ENCODE results near the gene MAJIN. TPM values are rescaled to one million over a fixed set of nuclear protein-coding genes. Genes with fewer than 3 reads are reported as not detected.

MAJIN gene
- total RNA-seq, 1 experiment from 2014 or later, result not detected

DNA sequence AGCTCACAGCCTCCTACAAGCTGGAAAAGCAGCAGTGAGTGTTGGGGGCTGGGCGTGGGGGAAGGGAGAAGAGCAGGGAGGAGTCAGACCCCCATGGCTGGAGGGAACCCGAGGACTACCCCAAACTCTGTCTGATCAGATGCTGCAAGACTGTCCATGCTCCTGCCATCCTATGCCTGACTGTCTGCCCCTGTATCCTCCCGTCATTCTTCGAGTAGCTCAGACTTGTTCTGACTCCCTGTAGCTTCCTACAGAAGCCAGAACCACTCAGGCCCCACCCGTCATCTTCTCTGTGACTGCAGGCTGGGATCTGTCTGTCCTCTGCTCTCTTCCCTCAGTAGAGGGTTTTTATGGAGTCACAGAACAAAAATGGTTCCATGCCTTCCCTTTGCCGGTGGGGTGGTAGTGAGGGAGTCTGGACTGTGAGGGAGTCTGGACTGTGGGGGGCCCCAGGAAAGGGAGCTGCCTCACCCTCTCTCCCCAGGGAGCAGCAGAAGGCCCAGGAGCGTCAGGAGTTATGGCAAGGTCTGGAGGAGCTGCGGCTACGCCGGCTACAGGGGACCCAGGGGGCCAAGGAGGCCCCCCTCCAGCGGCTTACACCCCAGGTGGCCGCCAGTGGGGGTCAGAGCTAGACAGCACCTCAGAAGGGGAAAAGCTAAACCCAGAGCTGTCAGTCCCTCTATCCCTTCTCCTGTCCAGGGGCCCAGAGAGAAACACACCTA is 38.5 kb downstream of the MAJIN start:
- no peak for DNase-seq (ENCODE audit: low read depth)

DNA sequence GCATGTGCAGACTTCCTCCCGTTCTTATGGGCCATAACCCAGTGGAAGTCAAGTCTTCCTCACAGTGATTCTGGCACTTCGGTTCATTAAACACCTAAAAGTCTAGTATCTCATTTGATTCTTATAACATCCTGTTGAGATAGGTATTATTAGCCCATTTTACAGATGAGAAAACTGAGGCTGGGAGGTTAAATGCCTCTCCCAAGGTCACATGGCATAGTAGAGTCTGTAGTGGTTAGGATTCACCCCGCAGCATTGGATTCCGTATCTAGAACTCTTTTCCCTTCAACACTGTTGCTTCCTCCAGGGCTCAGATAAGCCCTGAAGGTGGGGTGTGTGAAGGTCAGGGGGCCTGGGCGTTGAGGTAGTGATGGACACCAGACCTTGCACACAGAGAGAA is 39.6 kb downstream of the MAJIN start:
- no peak for DNase-seq (ENCODE audit: low read depth)

DNA sequence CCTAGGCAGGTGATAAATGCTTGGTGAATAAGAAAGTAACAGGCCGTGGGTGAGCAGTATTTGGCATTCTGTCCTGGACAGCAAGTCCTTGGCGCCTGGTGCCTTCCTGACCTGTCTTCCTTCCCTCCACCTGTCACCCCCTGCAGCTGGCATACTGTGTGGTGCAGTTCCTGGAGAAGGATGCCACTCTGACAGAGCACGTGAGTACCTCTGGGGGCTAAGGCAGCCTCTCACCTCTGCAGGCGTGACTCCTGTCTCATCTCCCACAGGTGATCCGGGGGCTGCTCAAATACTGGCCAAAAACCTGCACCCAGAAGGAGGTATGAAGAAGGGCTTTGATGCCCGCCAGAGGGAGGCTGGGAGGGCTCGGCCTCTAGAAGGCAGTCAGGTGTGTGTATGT is 40.6 kb downstream of the MAJIN start:
- DNase-seq (ENCODE audit: low read depth), result no peak

DNA sequence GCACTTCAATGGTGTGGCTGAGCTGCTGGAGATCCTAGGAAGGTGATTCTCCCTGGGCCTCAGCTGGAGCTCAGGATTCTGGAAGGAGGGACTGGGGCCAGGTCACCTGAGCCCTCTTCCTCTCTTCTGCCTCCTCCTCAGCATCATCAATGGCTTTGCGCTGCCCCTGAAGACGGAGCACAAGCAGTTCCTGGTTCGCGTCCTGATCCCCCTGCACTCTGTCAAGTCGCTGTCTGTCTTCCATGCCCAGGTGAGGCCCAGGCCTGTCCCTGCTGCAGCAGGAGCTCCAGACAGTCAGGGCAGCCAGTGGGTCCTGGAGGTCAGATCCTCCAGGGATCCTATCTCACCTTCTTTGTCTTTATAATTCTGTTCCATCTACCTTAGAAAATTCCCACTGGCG is 41.6 kb downstream of the MAJIN start:
- no peak for DNase-seq (ENCODE audit: low read depth)

DNA sequence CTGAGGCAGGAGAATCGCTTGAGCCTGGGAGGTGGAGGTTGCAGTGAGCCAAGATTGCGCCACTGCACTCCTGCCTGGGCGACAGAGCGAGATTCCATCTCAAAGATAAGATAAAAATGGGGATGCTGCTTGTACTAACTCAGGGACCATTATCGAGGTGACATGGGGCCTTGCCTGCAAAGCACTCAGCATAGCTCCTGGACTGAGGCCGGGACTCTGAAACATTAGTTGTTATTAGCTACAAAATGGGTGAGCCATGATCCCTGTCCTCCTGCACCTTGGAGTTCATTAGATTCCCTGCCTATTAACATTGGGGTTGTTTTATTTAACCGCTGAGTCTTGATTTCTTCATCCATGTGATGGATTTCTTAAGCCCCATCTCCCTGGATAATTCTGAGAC is 42.3 kb downstream of the MAJIN start:
- DNase-seq (ENCODE audit: low read depth), result no peak

DNA sequence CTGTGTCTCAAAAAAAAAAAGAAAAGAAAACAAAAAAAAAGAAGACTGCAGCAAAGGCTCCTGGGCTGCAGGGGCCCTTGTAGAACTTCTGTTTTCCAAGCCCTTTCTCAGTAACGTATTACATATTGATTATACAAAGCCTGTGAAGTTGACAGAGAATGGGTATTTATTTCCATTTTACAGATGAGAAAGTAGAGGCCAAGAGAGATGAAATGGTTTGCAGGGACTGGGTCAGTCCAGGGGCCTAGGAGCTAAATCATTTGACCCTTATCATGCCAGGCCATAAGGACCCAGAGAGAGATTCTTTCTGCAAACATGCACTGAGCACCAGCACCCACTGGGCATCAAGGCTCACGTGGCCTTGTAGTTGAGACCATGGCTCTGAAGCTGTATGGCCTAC is 43.0 kb downstream of the MAJIN start:
- DNase-seq (ENCODE audit: low read depth), result no peak

DNA sequence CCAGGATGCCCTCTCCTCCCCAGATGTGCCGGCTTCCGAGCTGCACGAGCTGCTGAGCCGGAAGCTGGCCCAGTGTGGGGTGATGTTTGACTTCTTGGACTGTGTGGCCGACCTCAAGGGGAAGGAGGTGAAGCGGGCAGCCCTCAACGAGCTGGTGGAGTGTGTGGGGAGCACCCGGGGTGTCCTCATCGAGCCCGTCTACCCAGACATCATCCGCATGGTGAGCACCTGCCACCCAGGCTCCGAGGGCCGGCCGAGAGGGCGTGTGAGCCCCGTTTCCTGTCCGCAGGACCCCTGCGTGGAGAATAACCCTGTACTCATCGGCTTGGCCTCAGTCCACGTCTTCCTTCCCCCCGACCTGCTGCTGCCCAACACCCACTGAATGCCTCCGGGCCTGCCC is 45.2 kb downstream of the MAJIN start:
- no peak for DNase-seq (ENCODE audit: low read depth)

DNA sequence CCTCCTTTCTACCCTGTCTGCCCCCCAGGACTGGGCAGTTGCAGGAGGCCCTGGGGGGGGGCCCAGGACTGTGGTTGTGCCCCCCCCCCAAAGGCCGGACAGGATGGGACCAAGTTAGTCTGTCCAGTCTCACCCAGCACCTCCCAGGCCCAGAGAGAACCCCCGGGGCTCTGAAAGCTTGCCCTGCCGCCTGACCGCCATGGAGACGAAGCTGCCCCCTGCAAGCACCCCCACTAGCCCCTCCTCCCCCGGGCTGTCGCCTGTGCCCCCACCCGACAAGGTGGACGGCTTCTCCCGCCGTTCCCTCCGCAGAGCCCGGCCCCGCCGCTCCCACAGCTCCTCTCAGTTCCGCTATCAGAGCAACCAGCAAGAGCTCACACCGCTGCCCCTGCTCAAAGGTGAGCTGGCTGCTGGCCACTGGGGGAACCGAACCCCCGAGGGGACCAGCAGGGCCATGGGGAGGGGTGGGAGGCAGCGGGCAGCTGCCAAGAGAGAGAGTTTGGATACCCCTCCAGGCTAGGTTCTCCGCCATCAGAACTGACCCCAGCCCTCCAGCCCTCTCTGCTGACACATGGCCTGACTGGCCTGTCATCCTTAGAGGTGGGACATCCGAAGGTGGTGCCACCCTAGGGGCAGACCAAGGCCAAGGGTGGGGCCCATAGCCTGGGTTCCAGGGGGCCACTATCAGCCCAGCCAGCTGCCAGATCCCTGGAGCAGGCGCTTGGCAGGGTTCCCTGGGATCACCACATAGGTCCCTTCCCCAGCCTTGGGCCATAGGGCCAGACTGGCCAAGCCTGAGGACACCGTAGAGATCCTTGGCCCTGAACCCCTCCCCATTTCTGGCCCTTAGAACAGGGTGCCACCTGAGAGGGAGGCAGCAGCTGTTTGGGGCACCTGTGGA is 46.1 kb downstream of the MAJIN start:
- no peak for DNase-seq (ENCODE audit: low read depth)

DNA sequence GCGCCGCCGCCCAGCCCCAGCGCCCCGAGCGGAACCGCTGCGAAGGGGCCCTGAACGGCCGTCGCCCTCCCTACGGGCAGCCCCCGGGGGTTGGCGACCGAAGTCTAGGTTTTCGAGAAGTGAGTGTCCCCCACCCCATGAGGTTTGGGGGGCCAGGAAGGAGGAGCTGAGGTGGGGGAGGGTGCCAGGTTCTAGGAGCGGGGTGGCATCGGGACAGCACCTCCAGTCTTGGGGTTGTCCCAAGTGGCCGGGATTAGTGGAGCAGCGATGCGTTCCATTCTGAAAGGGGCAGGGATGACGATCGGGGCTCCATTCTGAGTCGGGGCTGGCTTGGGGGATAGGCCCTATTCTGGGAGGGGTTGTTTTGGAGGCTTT is 47.0 kb downstream of the MAJIN start:
- DNase-seq (ENCODE audit: low read depth), result no peak

DNA sequence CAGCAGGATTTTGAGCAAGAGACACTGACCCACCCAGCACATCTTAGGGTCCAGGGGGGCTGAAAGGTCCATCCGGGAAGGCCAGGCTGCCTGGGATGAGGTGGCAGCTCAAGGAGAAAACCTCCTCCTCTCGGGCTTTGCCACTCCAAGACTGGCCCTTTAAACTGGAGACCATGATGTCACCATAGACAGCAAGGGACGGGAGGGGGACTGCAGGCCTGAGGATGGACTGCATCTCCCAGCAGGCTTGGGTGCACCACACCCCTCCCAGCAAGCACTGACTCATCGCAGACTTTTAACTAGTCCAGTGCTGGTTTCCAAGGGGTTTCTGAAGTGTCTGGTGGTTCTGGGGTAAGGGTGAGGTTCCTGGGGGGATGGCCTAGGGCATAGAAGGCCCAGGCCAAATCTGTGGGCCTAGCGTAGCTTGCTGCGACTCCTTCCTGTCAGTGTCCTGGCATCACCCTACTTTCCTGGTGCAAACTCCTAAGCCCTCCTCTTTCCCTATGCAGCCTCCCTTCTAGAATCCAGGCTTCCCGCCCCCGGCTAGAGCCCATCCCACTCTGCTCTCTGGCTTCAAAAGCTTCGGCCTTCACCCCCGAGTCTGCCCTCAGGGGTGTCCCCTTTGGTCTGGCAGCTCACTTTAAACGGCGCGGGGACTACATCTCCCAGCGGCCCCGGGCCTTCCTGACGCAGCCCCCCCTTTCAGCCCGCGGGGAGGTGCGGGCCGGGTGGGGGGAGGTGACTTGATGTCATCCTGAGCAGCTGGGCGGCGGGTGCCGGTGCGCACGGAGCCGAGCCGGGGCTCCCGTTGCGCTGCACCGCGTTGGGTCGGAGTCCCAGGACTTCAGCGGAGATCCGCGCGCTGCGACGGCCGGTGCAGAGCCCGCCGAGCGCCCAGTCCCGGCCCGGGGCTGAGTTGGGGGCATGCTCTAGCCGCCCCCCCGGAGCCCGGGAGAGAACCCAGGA is 47.7 kb downstream of the MAJIN start, which contains the start of gene PPP2R5B:
PPP2R5B (plus strand) TSS at position 746 of the 966 bp plus-strand sequence. CDS start 1,046 bp downstream, outside the sequence.
- peak; percentile 92 for DNase-seq (ENCODE audit: low read depth)

DNA sequence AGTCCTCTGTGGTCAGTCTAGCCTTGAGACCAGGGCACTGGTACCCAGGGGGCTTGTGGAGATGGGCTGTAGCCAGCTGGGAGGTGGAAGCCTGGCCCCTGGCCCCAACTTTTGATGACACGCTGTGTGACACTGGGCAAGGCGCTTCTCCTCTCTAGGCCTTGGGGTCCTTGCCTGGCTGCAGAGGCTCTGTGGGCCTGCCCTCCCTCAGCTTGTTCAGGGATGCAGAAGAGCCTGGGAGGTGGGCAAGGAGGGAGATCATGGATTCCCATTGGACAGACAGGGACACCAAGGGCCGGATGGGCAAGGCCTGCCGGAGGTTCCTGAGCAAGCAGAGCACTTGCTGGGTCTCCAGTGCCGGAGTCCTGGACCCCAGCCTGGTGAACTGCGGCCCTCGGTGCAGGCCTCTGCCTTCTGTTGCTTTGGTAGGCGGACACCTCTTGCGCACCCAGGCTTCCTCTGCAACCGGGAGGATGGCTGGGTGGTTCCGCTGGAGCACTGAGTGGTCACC is 48.7 kb downstream of the MAJIN start:
- no peak for DNase-seq (ENCODE audit: low read depth)

DNA sequence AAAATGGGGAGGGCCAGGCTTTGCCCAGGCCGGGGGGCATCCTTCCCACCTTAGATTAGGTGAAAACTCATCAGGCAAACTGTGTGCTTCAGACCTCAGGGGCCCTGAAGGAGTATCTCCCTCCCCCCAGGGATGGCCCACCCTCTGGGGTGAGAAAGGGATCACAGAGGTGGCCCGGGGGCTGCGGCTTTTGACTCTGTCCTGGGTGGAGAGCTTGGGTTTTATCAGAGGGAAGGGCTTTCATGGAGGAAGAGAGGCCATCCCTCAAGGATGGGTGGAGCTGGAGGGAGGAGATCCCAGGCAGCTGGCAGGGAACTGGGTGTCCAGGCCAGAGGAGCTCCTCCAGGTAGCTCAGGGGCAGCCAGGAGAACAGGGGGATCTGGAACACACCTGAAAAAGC is 50.5 kb downstream of the MAJIN start:
- DNase-seq (ENCODE audit: low read depth), result no peak

DNA sequence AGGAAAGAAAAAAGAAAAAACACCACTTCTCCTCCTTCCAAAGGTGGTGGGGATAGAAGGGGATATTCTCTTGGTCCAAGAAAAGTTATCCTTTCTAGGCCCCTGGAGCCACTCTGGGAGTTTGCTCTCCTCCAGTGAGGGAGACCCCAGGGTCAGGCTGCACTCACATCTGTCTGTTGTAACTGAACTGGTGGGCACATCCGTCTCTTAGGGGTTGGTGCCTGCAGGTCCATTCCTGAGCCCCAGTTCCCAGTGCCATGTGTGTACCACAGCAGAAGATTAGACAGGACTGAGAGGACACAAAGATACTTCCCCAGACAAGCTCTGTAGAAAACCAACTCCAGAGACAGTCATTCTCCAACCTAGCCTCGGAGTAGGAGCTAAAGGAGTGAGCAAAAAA is 51.8 kb downstream of the MAJIN start:
- no peak for DNase-seq (ENCODE audit: low read depth)

DNA sequence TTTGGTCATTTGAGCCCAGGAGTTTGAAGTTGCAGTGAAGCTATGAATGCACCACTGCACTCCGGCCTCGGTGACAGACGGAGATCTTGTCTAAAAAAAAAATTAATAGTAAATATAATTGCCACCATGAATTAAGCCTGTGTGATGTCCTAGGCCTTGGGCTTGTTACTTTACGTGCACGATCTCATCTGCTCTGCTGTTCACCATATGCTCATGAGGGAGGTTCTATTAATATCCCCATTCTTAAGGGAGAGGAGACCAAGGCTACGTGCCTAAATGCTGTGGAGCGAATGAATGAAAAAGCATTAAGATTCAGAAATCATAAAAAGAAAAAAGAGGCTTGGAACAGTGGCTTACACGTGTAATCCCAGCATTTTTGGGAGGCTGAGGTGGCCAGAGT is 52.3 kb downstream of the MAJIN start:
- no peak for DNase-seq (ENCODE audit: low read depth)

DNA sequence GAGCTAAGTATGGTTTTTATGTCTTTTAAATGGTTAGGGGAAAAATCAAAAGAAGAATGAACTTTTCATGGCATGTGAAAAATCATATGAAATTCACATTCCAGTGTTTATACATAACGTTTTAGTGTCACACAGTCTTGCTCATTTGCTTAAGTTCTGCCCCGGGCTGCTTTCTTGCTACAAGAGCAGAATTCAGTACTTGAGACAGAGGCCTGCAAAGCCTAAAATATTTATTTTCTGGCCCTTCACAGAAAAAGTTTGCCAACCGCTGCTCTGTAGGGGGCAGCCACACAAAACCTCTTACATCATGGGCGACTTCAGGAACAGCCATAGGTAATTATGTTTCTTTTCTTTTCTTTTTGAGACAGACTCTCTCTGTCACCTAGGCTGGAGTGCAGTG is 53.9 kb downstream of the MAJIN start:
- peak; percentile 51 for DNase-seq (ENCODE audit: low read depth)

DNA sequence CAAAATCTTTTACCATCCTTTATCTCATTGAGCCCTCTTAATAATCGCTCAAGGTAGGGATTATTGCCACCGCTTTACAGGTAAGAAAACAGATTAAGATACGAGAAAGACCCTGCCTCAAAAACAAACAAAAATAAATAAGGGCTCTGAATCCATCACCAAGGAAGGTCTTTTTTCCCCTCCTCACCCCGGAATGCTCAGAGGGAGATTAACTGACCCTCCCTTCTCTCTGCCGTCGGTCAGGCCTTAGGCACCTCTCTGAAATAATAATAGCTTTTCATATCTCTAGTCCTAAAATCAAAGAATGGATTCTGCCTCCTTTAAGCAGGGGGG is 54.3 kb downstream of the MAJIN start:
- no peak for DNase-seq (ENCODE audit: low read depth)

DNA sequence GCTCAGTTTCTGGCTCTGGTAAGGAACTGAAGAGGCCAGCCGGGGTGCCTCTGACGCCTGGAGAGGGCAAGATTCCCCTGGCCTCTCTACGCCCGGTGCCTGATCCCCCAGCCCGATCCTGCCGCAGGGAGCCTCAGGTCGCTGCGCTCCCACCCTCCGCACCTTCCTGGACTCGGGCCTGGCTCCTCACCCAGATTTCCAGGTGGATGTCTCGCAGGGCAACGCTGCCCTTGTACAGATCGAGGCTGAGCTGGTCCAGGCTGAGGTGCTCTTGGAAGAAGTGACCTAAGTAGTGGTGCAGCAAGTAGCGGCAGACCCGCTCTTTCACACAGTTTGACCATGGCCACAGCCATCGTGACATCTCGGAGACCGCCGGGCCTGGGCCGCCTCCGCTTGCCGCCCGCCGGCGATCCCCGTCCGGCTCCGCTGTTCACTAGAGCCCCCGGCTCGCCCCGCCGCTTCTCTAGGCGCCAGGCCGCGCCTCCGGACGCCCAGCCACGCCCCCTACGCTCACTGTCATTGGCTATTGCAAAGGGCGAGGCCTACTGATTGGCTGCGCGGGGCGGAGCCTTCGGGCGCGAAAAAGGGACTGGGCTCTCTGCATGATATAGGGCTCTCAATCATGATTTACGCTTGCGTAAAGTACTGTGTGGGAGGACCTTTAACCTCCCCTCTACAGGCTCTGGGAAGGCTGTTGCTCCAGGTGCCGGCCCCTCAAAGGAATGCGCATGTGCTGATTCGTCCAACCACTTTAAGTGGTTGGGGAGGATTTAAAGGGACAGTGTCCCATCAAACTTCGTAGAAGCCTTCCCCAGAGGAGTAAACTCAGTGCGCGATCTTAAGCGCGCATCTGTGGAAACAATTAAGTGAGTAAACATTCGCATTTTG is 54.9 kb downstream of the MAJIN start, which contains the start of gene ATG2A:
ATG2A (minus strand) TSS at position 435 of the 888 bp plus-strand sequence; CDS start at position 361, 74 bp downstream.
- peak; percentile 100 for DNase-seq (ENCODE audit: low read depth)

DNA sequence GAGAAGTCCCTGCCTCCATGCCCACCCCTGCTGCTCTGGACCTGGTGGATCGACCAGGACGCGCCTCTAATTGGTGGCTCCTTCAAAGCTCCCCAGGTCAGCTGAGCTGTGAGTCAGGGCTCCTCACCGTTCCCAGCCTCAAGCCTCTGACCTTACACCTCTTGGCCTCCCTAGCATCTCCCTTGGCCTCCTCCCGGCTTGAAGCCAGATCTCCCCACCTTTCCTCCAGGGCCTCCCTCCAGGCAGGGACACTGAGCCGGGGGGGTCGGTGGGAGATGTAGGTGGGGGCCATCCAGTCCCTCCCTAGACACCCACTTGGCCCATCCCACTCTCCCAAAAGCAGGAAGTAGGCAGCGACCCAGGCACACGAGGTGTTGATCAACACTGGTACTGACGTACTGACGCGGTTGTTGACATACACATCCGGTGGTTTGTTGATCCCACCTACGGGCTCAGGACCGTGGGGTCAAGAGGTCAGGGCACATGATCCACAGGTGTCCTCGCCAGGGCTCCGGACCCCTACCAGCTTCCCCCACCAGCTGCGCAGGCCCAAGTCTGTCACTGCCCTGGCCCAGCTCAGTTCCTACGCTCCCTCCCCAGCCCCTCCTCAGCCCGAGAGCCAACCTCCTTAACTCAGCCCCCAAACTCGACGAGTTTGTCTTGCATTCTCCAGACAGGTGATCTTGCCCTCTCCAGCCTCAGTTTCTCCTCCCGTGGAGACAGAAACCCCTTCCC is 55.7 kb downstream of the MAJIN start:
- peak; percentile 57 for DNase-seq (ENCODE audit: low read depth)

DNA sequence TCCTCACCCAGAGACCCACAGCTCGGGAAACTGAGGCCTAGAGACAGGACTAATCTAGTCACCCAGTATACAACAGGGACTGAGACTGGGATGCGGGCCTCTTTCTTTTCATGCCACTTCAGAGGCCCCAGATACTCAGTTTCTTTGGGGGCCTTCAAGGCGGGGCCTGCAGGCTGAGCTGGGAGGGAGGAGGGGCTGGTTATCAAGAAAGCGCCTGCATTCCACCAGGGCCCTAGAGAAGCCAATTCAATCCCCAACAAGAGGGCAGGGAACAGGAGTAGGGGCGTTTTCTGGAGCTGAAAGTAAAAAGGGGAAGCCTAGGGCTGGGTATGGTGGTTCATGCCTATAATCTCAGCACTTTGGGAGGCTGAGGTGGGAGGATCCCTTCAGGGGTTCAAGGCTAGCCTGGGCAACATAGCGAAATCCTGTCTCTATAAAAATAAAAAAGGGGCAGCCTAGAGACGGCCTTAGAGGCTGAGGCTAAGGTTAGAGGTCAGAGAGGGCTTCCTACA is 56.5 kb downstream of the MAJIN start:
- no peak for DNase-seq (ENCODE audit: low read depth)

All from HT1080 (cell line).